Activated CD4-positive, alpha-beta T cell treated with anti-CD3 and anti-CD28 coated beads, Interleukin-2, Interleukin-4, amounts not matched to agents 100 ng/mL and 50 ng/mL, durations not matched to agents 16 hours and 8 hours (primary cell): Measurements from ENCODE around the gene SMYD3.
A peak's percentile ranks its signal among the peaks of the same experiment; 100 is the strongest.

Source experiments
- DNase-seq: peaks from one replicate; pipeline ENCODE4 v3.0.0-alpha.2; 2020; ENCODE audit warnings: low spot score

Gene SMYD3

GRCh38 chr1:246470585-246470984, 36.5 kb downstream of the SMYD3 start:
- no peak for DNase-seq

GRCh38 chr1:246462986-246463385, 44.1 kb downstream of the SMYD3 start:
- DNase-seq = no peak

GRCh38 chr1:246460406-246460805, 46.7 kb downstream of the SMYD3 start:
- DNase-seq = no peak

GRCh38 chr1:246459221-246459620, 47.9 kb downstream of the SMYD3 start:
- DNase-seq = no peak

GRCh38 chr1:246455476-246455875, 51.6 kb downstream of the SMYD3 start:
- no peak for DNase-seq

GRCh38 chr1:246454655-246455054, 52.4 kb downstream of the SMYD3 start:
- DNase-seq = no peak

- peak; percentile 13 for DNase-seq
Measured at GRCh38 chr1:246450611-246451251, 56.3 kb downstream of the SMYD3 start.

- DNase-seq = no peak
Measured at GRCh38 chr1:246448373-246448772, 58.7 kb downstream of the SMYD3 start.

GRCh38 chr1:246447501-246447900, 59.6 kb downstream of the SMYD3 start:
- no peak for DNase-seq

- no peak for DNase-seq
Measured at GRCh38 chr1:246445503-246445902, 61.6 kb downstream of the SMYD3 start.

- no peak for DNase-seq
Measured at GRCh38 chr1:246444617-246445016, 62.5 kb downstream of the SMYD3 start.

GRCh38 chr1:246437961-246438360, 69.1 kb downstream of the SMYD3 start:
- DNase-seq = no peak

GRCh38 chr1:246435421-246436041, 71.5 kb downstream of the SMYD3 start:
- no peak for DNase-seq

GRCh38 chr1:246434335-246434734, 72.7 kb downstream of the SMYD3 start:
- DNase-seq = no peak

- peak; percentile 88 for DNase-seq
Measured at GRCh38 chr1:246428542-246429308, 78.4 kb downstream of the SMYD3 start.

GRCh38 chr1:246427611-246428010, 79.5 kb downstream of the SMYD3 start:
- DNase-seq = no peak

- no peak for DNase-seq
Measured at GRCh38 chr1:246425895-246426294, 81.2 kb downstream of the SMYD3 start.

- no peak for DNase-seq
Measured at GRCh38 chr1:246425139-246425794, 81.8 kb downstream of the SMYD3 start.

GRCh38 chr1:246420300-246420699, 86.8 kb downstream of the SMYD3 start:
- no peak for DNase-seq

GRCh38 chr1:246418565-246419312, 88.3 kb downstream of the SMYD3 start:
- no peak for DNase-seq

- DNase-seq = no peak
Measured at GRCh38 chr1:246417813-246418564, 89.1 kb downstream of the SMYD3 start.
